ENCODE measurements around the gene MT1X.

MT1X gene

GRCh38 chr16:56732366-56732765, 50.1 kb downstream of the MT1X start:
- H3K4me3 ChIP-seq (ENCODE audit: low read depth, low read length), result no peak overlapping the region
- DNase-seq (ENCODE audit: low read depth), result no peak

- DNase-seq (ENCODE audit: low read depth), result no peak
Measured at GRCh38 chr16:56732832-56733231, 50.6 kb downstream of the MT1X start.

More at GRCh38 chr16:56732832-56733231, 50.6 kb downstream of the MT1X start:
- no peak overlapping the region for H3K4me3 ChIP-seq (ENCODE audit: low read depth, low read length)

Measured in skeletal muscle cell (primary cell).